ENCODE data around the gene IFT81. TPM values are rescaled to one million over a fixed set of nuclear protein-coding genes. Genes with fewer than 3 reads are reported as not detected.
"Not testable (repeated sequence)": the region's sequence is repeated elsewhere in the genome, so short reads cannot be mapped to it uniquely, and the experiment has no call there.

The IFT81 gene
- total RNA-seq, 1 experiment from 2014 or later = 8.5 TPM

- ChIA-PET POLR2A (interaction anchor here (0.6 kb wide), 1 partner anchor 321 kb away, joined by 3 read pairs; no protein-coding TSS in a partner anchor), CTCF (interaction anchor here (1.0 to 1.3 kb wide), 3 partner anchors 10 to 19 kb away, joined by 3 to 4 read pairs (median 3); no protein-coding TSS in a partner anchor)
- intact Hi-C loops (cut with micrococcal nuclease) = no loop called here
- no peak for TF ChIP-seq CTCF (IDR thresholded peaks at IDR 0.05; ENCODE audit: unreplicated experiment)
- Mint-ChIP-seq H3K27me3 (ENCODE audit: insufficient read depth, unreplicated experiment) (no peaks in the 10 kb centered on the region), H3K27ac (ENCODE audit: low read depth, unreplicated experiment) (no peak overlapping the region), H3K4me1 (ENCODE audit: insufficient read depth, unreplicated experiment) (no peaks in the 10 kb centered on the region), H3K9me3 (ENCODE audit: unreplicated experiment) (no peaks in the 10 kb centered on the region), H3K4me3 (ENCODE audit: unreplicated experiment) (no peak overlapping the region), H3K36me3 (ENCODE audit: insufficient read depth, unreplicated experiment) (no peaks in the 10 kb centered on the region)
- DNase-seq (ENCODE audit: unreplicated experiment) = no peak
- BruUV-seq (replicated peaks) = no TSS peak
Observed at GRCh38 chr12:110116623-110117022, 7.5 kb upstream of the IFT81 start.

GRCh38 chr12:110117210-110117609 lies 6.9 kb upstream of the IFT81 start:
- intact Hi-C loops (cut with micrococcal nuclease); POLR2A ChIA-PET; H3K27ac Mint-ChIP-seq (ENCODE audit: low read depth, unreplicated experiment); H3K4me1 Mint-ChIP-seq (ENCODE audit: insufficient read depth, unreplicated experiment); H3K27me3 Mint-ChIP-seq (ENCODE audit: insufficient read depth, unreplicated experiment); BruUV-seq (replicated peaks); H3K4me3 Mint-ChIP-seq (ENCODE audit: unreplicated experiment); H3K9me3 Mint-ChIP-seq (ENCODE audit: unreplicated experiment); H3K36me3 Mint-ChIP-seq (ENCODE audit: insufficient read depth, unreplicated experiment); DNase-seq (ENCODE audit: unreplicated experiment): not testable (repeated sequence)
- CTCF ChIA-PET = interaction anchor here (1.0 kb wide), 1 partner anchor 15 kb away, joined by 3 read pairs; no protein-coding TSS in a partner anchor

GRCh38 chr12:110117956-110118685 lies 6.0 kb upstream of the IFT81 start:
- H3K9me3 Mint-ChIP-seq (ENCODE audit: unreplicated experiment) = no peaks in the 10 kb centered on the region
- intact Hi-C loops (cut with micrococcal nuclease) = no loop called here
- BruUV-seq (replicated peaks) = no TSS peak
- CTCF ChIA-PET = interaction anchor here (0.7 kb wide), 2 partner anchors 130 to 282 kb away, joined by 3 to 4 read pairs; no protein-coding TSS in a partner anchor
- H3K36me3 Mint-ChIP-seq (ENCODE audit: insufficient read depth, unreplicated experiment) = no peaks in the 10 kb centered on the region
- H3K4me3 Mint-ChIP-seq (ENCODE audit: unreplicated experiment) = no peak overlapping the region
- no peak for DNase-seq (ENCODE audit: unreplicated experiment)
- H3K27ac Mint-ChIP-seq (ENCODE audit: low read depth, unreplicated experiment) = no peak overlapping the region
- TF ChIP-seq CTCF (IDR thresholded peaks at IDR 0.05; ENCODE audit: unreplicated experiment) = no peak
- no peaks in the 10 kb centered on the region for H3K27me3 Mint-ChIP-seq (ENCODE audit: insufficient read depth, unreplicated experiment)
- H3K4me1 Mint-ChIP-seq (ENCODE audit: insufficient read depth, unreplicated experiment) = no peaks in the 10 kb centered on the region
- POLR2A ChIA-PET = no interaction called here

- H3K27ac Mint-ChIP-seq (ENCODE audit: low read depth, unreplicated experiment) = no peak overlapping the region
- no peaks in the 10 kb centered on the region for H3K36me3 Mint-ChIP-seq (ENCODE audit: insufficient read depth, unreplicated experiment)
- DNase-seq (ENCODE audit: unreplicated experiment) = no peak
- no peaks in the 10 kb centered on the region for H3K27me3 Mint-ChIP-seq (ENCODE audit: insufficient read depth, unreplicated experiment)
- CTCF ChIA-PET = interaction anchor here (0.9 kb wide), 1 partner anchor 13 kb away, joined by 3 read pairs; no protein-coding TSS in a partner anchor
- H3K4me3 Mint-ChIP-seq (ENCODE audit: unreplicated experiment) = no peak overlapping the region
- H3K4me1 Mint-ChIP-seq (ENCODE audit: insufficient read depth, unreplicated experiment) = peaks cover 13% of the 10 kb centered on the region
- intact Hi-C loops (cut with micrococcal nuclease) = loop anchor here (5.0 kb wide), 1 partner anchor 159 kb away; the partner anchor contains the start of gene ATP2A2
- BruUV-seq (replicated peaks) = no TSS peak
- POLR2A ChIA-PET = interaction anchor here (0.7 to 1.4 kb wide), 3 partner anchors 16 to 348 kb away, joined by 3 read pairs; no protein-coding TSS in a partner anchor
- H3K9me3 Mint-ChIP-seq (ENCODE audit: unreplicated experiment) = no peaks in the 10 kb centered on the region
- no peak for TF ChIP-seq CTCF (IDR thresholded peaks at IDR 0.05; ENCODE audit: unreplicated experiment)
Observed at GRCh38 chr12:110122929-110123328, 1.2 kb upstream of the IFT81 start.
